Measurements from ENCODE around the gene DIP2C.
A peak's percentile ranks its signal among the peaks of the same experiment; 100 is the strongest.
"Not testable (repeated sequence)": the region's sequence is repeated elsewhere in the genome, so short reads cannot be mapped to it uniquely, and the experiment has no call there.

DIP2C gene

DNA sequence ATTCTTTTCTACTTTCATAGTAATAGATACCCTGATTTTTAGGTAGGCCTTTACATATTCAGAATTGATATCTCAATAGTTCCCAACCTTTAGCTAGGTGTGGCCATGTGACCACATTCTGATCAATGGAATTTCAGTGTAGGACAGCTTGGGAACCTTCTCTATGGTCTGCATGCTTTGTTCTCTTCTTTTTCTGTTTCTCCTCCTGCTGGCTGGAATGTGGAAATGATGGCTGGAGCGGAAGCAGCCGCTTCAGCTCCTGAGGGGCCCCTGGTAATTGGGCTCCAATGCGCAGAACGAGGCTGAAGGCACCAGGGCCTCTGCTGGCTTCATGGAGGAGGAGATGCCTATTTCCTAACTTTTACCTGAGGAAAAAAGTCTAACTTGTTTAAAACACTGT lies 401.7 kb downstream of the DIP2C start:
- DNase-seq, result no peak

DNA sequence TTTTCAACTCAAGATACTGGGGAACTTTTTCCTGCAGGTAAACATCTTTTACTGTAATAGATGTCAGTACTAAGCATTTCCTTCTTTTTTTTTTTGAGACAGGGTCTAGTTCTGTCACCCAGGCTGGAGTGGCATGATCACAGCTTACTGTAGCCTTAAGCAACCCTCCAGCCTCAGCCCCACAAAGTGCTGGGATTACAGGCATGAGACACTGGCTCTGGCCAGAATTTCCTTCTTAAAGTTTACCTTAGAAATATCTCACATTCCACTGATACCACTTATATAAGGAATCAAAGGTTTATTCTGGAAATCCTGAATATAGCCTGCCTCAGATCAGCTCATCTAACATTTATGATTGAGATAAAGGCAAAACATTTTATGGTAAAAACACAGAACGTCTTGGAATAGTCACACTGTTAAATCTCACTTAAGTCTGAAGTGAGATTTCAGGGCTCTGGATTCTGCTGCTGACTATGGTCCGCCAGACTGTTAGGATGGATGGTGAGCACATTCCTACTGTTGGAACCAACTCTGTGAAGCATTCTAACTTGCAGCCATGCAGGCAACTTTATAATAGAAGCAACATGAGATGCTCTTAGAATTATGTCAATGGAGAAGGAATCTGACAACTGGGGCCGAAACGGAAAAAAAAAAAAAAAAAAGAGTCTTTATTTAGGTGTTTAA lies 402.3 kb downstream of the DIP2C start:
- no peak for DNase-seq

DNA sequence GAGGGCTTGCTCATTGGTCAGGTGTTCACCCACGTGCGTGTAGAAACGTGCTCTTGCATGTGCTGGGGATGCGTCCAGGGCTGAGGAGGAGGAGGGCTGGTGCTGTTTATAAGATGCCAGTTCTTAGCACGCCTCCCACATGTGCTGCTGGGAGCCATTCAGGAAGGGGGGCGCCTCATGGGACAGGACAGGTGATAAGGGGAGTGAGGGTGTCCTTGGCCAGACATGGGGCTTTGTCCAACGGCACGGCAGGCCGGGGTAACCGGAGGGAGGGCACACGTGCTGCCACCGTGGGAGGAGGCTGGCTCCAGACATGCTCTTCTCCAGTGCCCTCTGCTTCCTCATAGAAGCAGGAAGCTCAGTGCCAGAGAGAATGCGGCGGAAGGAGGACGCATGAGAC lies 404.3 kb downstream of the DIP2C start:
- no peak for DNase-seq

- peak in 2 of 5 experiments; percentile 31 to 90 for DNase-seq
Observed at GRCh38 chr10:283916-284356, 405.5 kb downstream of the DIP2C start.

- DNase-seq, result no peak
Observed at GRCh38 chr10:283140-283479, 406.4 kb downstream of the DIP2C start.

DNA sequence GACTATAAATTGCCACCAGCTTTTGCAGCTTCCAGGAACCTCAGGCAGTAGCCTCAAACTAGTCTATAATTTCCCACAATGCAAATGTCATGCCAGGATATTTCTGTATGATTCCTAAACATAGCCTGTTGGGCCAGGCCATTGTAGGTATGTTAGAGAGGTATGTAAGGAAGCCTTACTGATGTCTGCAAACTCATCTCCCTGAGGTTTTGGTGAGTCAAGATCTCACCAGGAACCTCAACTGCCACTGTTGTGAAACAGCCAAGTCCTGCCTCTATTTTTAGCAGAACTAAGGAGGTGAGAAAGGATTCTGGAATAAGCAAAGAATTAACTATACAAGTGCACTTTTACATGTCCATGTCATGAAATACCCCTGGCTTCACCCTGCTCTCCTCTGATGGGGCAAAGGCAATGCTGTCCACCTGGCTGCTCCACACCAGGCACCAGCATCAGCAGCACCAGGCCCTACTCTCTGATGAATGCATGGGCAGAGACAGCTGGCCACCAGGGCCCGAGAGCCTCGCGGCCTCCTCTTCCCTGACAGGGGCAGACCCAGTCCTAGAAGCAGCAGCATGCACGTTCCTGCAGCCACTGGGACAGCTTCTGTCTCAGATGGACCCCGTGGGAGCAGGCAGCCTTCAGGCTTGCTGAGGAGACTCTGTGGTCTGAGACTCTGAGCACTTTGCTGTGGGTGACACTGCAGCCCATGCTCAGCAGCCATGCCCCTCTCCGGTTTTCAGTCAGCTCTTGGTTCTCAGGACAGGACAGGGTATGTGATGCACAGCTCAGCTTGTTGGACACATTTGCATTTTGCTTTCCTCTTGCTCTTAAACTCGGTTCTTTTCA lies 407.0 kb downstream of the DIP2C start:
- DNase-seq, result peak in 1 of 5 experiments; percentile 73

- no peak for DNase-seq
Observed at GRCh38 chr10:279655-280054, 409.8 kb downstream of the DIP2C start.

DNA sequence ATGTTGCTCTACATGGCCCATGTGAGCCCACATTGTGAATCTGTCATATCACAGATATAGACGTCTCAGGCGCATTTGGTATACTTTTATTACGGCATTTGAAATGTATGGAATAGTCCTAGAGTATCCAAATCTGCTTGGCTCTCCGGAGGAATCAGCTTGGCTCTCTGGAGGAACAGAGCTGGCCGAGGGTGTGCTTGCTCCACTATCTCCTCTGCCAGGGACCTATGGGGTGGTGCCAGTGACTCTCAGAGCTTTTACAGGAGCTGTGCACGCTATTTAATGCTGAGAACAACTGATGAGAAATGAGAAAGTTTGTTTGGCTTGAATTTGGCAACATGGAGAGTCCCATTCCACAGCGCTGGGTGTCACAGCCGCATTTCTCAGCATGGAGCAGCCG lies 410.2 kb downstream of the DIP2C start:
- no peak for DNase-seq

DNA sequence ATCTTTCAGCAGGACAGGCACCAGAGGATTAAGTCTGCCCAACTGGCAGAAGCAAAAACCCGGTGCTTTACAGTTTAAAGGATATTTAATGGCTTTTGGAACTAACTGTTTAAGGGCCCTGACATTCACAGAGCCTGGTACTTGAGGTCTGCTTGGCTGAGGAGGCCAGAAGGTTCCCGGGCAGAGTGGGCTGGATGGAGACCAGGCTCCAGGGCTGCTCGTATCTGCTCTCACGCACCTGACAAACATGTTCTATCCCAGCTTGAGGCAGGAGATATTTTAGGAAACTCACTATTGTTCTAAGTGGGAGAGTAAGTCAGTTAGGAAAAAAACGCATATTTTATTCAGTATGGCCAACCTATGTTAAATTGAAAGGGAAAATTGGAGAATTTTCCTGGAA lies 410.8 kb downstream of the DIP2C start:
- DNase-seq, result no peak

DNA sequence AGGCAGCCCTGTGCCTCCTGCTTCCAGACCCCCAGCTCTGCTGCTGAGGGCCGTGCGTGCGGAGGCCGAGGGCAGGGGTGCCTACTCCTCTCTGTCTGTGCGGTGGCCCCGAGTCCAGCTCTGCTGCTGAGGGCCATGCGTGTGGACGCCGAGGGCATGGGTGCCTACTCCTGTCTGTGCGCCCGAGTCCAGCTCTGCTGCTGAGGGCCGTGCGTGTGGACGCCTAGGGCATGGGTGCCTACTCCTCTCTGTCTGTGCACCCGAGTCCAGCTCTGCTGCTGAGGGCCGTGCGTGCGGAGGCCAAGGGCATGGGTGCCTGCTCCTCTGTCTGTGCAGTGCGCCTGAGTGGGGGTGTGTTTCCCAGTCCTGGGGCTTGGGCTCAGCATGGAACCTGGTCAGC lies 411.5 kb downstream of the DIP2C start:
- no peak for DNase-seq

DNA sequence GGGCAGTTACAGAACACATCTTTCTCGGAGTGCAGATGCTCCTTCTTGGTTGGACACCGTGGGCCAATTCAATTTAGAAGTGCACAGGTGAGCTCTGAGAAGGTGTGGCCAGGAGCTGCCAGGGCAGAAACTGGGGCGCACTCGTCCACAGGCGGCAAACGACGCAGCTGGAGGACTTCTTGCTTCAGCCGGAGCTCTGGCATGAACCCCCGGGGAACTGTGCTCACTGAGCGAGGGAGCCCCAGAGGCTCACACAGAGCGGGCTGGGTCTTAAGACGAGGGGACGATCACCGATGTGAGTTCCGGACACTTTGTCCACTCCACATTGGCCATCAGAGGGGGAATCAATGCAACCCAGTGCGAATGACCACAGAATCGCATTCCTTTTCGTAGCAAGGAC lies 413.8 kb downstream of the DIP2C start:
- DNase-seq, result no peak

- no peak for DNase-seq
Observed at GRCh38 chr10:274866-275265, 414.6 kb downstream of the DIP2C start.

DNA sequence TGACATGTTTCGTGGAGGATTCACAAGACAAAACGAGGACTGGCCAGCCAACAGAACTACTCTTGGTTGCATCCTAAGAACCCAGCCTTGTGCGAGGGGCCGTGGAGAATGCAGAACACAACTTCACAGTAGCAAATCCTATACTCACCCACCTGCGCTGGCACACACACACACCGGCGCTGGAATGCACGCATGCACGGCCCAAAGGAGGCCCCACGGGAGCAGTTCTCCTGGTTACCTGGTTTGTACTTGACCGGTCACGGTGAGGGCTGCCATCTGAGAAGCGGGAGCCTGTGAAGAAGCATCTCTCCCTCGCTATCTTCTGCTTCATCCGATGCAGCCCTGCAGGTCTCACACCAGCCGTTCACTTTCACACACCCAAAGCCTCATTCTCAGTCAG lies 416.4 kb downstream of the DIP2C start:
- no peak for DNase-seq

- no peak for DNase-seq
Observed at GRCh38 chr10:271722-272121, 417.7 kb downstream of the DIP2C start.

DNA sequence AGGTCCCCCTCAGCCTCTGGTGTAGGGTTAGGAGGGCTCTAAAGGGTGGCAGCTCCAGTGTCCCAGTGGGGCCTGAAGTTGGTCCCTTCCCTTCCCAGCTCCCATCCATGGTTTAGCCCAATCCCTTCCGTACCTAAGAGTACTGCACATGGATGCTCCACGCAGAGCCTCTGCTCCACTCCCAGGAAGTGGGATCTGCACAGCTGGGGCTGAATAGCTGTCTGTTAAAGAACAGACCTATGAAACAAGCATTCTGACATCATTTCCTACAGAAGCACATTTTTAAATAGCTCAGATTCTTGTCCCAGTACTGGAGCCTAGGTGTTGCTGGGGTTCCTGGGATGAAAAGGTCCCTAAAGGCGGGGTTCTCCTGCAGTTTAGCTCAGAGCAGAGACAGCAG lies 418.3 kb downstream of the DIP2C start:
- DNase-seq, result no peak

- DNase-seq, result no peak
Observed at GRCh38 chr10:269440-270074, 419.9 kb downstream of the DIP2C start.

DNA sequence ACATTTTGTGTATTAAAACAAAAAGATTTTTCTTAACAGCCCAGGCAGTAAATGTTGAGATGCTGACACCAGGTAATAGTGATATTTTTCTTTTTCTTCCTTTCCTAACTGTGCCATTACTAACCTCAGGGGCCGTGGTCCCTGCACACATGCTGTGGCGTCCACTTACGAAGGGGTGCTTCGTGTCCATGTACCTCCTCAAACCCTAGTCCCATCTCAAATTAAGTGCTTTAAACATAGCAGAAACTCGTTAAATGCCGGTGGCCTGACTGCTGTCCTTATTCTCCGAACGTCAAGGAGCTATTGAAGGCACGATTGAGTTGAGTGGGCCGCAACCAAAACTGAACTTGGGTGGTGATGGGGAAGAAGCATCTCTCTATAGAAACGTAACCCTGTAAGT lies 421.8 kb downstream of the DIP2C start:
- no peak for DNase-seq

DNA sequence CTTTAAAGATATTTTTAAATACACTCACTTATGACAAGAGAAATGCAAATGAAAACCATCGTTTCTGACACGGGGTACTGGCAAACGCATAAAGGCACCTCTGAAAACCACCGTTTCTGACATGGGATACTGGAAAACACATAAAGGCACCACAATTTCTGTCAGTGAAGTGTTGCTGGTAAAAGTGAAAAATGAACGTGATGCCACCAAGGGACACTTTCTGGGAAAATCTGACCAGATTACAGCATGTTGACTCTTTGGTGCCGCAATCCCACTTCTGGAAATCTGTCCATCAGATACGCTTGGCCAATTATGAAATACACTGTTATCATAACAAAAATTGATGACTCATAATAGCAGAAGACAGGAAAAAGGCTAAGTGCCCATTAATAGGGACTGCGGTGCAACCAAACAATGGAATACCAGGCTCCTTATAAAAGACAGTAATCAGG lies 422.5 kb downstream of the DIP2C start:
- no peak for DNase-seq

DNA sequence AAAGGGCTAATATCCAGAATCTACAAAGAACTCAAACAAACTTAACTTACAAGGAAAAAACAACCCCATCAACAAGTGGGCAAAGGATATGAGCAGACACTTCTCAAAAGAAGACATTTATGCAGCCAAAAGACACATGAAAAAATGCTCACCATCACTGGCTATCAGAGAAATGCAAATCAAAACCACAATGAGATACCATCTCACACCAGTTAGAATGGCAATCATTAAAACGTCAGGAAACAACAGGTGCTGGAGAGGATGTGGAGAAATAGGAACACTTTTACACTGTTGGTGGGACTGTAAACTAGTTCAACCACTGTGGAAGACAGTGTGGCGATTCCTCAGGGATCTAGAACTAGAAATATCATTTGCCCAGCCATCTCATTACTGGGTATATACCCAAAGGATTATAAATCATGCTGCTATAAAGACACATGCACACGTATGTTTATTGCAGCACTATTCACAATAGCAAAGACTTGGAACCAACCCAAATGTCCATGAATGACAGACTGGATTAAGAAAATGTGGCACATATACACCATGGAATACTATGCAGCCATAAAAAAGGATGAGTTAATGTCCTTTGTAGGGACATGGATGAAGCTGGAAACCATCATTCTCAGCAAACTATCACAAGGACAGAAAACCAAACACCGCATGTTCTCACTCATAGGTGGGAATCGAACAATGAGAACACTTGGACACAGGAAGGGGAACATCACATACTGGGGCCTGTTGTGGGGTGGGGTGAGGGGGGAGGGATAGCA lies 423.5 kb downstream of the DIP2C start:
- DNase-seq, result not testable (repeated sequence)

- DNase-seq, result peak in 1 of 5 experiments; percentile 73
Observed at GRCh38 chr10:265074-265440, 424.4 kb downstream of the DIP2C start.

- peak in 1 of 5 experiments; percentile 73 for DNase-seq
Observed at GRCh38 chr10:264160-265073, 425.1 kb downstream of the DIP2C start.

Data from T-helper 2 cell (primary cell).